WI38 (cell line): ENCODE data around the gene AGPAT3.

Source experiments
- H3K4me3 ChIP-seq: 2 replicates; pipeline ENCODE4 v1.5.1; 2011; ENCODE audit warnings: low read depth, mild to moderate bottlenecking, control low read depth, low read length
- TF ChIP-seq, protein P1 (sequence below): IDR thresholded peaks from 2 replicates; pipeline ENCODE4 v1.5.1; 2012; ENCODE audit warnings: low read depth, mild to moderate bottlenecking, control low read depth, low read length

The AGPAT3 gene

DNA sequence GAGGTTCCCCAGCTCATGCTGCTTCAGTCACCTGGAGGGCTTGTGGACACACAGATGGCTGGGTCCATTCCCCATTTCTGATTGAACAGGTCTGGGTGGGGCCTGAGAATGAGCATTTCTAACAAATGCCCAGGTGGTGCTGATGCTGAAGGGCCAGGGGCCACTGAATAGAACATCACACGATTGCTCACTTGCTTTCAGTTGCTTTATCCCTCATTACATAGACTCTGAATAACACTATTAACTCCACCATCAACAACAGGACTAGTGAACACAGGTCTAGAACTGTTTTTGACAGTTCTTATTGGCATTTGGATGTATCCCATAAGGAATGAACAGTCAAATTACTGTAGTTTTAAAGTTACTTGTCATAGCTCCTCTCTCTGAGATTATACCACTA lies 159.2 kb downstream of the AGPAT3 start:
- TF ChIP-seq, protein P1, sequence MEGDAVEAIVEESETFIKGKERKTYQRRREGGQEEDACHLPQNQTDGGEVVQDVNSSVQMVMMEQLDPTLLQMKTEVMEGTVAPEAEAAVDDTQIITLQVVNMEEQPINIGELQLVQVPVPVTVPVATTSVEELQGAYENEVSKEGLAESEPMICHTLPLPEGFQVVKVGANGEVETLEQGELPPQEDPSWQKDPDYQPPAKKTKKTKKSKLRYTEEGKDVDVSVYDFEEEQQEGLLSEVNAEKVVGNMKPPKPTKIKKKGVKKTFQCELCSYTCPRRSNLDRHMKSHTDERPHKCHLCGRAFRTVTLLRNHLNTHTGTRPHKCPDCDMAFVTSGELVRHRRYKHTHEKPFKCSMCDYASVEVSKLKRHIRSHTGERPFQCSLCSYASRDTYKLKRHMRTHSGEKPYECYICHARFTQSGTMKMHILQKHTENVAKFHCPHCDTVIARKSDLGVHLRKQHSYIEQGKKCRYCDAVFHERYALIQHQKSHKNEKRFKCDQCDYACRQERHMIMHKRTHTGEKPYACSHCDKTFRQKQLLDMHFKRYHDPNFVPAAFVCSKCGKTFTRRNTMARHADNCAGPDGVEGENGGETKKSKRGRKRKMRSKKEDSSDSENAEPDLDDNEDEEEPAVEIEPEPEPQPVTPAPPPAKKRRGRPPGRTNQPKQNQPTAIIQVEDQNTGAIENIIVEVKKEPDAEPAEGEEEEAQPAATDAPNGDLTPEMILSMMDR = no peak
- no peak overlapping the region for H3K4me3 ChIP-seq

DNA sequence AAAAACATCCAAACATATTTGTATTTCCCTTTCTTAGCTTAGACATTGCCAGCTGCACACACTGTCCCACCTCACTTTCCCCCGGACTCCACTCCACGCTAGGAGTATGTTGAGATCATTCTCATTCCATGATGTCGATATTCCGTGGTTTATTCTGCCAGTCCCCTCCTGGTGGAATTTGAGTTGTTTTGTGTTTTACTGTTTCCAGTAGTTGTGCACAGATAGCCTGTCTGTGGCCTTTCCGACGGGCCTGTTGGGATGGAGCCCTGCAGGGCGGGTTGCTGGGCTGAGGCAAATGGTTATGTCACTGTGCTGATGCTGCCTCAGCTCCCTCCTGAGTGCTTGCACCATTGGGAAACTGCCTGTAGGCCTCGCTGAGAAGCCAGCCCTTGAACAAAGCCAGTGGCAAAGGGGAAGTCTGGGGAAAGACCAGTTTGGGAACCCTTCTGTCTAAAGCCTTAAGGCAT lies 159.9 kb downstream of the AGPAT3 start:
- no peak overlapping the region for H3K4me3 ChIP-seq
- TF ChIP-seq, protein P1 = no peak

DNA sequence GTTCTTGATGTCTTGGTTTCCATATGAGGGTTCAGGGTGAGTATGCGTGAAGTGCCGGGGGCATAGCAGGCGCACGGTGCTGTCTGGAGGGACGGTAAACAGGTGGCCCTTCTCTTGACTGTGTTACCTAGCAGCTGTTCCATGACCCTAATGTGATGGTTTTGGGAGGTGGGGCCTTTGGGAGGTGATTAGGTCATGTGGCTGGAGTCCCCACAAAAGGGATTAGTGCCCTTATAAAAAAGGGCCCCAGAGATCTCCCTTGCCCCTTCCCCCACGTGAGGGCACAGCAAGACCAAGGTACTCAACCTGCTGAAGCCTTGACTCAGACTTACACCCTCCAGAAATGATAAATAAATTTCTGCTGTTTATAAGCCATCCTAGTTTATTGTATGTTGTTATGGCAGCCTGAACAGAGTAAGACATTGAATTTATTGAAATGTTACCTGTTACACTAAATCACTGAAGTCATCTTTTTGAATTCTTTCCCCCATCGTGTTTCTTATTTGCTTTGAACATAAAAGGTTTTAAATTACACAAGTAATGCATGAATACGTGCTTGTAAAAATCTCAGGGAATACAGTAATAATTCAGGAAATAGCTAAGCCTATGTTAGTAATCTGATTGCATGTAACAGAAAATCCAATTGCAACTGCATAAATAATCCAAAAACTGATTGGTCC lies 162.7 kb downstream of the AGPAT3 start:
- TF ChIP-seq, protein P1 = no peak
- H3K4me3 ChIP-seq = no peak overlapping the region

DNA sequence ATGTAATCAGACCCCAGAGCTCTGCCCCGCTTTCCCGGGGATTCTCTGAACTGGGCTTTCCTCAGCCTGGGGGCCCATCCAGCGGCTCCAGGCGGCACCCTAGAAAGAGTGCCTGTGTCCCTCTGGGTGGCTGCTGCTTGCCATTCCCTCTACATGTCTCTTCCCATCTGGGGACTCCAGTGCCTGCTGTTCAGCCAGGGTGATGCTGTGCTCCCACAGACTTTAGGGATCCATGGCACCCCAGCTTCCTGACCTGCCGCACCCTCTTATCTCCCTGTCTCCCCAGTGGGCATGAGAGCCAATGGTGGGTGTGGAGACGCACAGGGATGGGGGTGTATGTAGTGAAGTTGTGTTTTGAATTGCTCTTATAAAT lies 163.2 kb downstream of the AGPAT3 start:
- TF ChIP-seq, protein P1 = no peak
- H3K4me3 ChIP-seq = no peak overlapping the region

DNA sequence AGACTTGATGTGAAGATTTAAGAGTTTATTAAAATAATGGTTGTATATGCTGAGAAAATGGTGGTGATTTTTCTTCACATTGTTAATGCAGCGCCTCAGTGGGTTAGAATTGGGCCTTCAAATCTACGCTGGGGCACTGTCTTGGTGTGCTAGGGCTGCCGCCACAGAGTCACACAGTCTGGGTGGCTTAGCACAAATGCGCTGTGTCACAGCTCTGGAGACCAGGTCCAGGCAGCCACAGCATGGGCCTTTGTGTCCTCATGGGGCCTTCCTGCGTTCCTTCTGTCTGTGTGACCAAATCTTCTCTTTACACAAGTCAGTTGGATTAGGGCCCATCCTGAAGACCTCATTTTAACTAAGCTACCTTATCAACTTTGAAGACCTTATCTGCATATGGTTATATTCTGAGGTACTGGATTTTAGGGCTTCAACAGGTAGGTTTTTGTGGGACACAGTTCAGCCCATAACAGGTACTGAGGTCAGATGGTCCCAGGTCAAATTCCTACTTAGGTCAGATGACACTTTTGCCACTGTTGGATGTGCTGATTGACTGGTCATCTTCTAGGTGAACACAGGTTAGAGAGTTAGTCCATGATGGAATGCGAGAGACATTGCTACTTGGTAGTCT lies 164.6 kb downstream of the AGPAT3 start:
- TF ChIP-seq, protein P1 = no peak
- no peak overlapping the region for H3K4me3 ChIP-seq

DNA sequence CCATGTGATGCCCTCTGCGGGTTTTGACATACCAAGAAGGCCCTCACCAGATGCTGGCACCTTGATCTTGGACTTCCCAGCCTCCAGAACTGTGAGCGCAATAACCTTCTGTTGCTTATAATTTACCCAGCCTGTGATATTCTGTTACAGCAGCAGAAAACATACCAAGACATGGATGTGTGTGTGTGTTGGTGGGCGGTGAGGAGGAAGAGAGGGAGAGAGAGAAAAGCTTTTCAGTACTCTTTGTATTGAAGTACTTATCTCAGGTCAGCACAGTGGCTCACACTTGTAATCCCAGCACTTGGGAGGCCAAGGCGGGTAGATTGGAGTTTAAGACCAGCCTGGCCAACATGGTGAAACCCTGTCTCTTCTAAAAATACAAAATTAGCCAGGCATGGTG lies 170.2 kb downstream of the AGPAT3 start:
- H3K4me3 ChIP-seq = no peak overlapping the region
- TF ChIP-seq, protein P1 = no peak
